Endodermal cell (in vitro differentiated cells): ENCODE data around the gene MICB. TPM values are rescaled to one million over a fixed set of nuclear protein-coding genes. Genes with fewer than 3 reads are reported as not detected.
"Not testable (repeated sequence)": the region's sequence is repeated elsewhere in the genome, so short reads cannot be mapped to it uniquely, and the experiment has no call there.

Experiments used
- DNase-seq: peaks from one replicate; pipeline ENCODE4 v3.0.0-alpha.2; 2017
- H3K27ac ChIP-seq: 2 replicates; pipeline ENCODE4 v1.5.1; 2013; ENCODE audit warnings: mild to moderate bottlenecking, low read depth, low read length, moderate library complexity
- H3K27me3 ChIP-seq: 2 replicates; pipeline ENCODE4 v1.6.1; 2013; ENCODE audit warnings: mild to moderate bottlenecking, low read length, moderate library complexity; ENCODE audit not compliant: insufficient read depth, control insufficient read depth, poor library complexity, severe bottlenecking
- H3K36me3 ChIP-seq: 2 replicates; pipeline ENCODE4 v1.7.0; 2013; ENCODE audit warnings: mild to moderate bottlenecking, low read length, moderate library complexity; ENCODE audit not compliant: control insufficient read depth, insufficient read depth
- H3K4me1 ChIP-seq: one replicate; pipeline ENCODE4 v1.7.0; 2013; ENCODE audit warnings: low read length; ENCODE audit not compliant: control insufficient read depth, insufficient read depth
- H3K4me3 ChIP-seq: 2 replicates; pipeline ENCODE4 v1.5.1; 2013; ENCODE audit warnings: mild to moderate bottlenecking, low read length, moderate library complexity
- H3K9ac ChIP-seq: 2 replicates; pipeline ENCODE4 v1.6.1; 2013; ENCODE audit warnings: mild to moderate bottlenecking, low read length, moderate library complexity; ENCODE audit not compliant: poor library complexity, severe bottlenecking; ENCODE audit errors: extremely low read depth
- H3K9me3 ChIP-seq: 2 replicates; pipeline ENCODE4 v1.6.1; 2013; ENCODE audit warnings: mild to moderate bottlenecking, low read length, moderate library complexity; ENCODE audit not compliant: control insufficient read depth
- H3K27ac Mint-ChIP-seq: 2 replicates; pipeline ENCODE4 v1.8.0; 2020; ENCODE audit warnings: mixed read lengths
- H3K27me3 Mint-ChIP-seq: 2 replicates; pipeline ENCODE4 v1.8.0; 2021; ENCODE audit warnings: mild to moderate bottlenecking, mixed read lengths; ENCODE audit not compliant: insufficient read depth
- H3K36me3 Mint-ChIP-seq: 2 replicates; pipeline ENCODE4 v1.8.0; 2020; ENCODE audit warnings: low read depth, mixed read lengths
- H3K4me1 Mint-ChIP-seq: 2 replicates; pipeline ENCODE4 v1.8.0; 2020; ENCODE audit warnings: mixed read lengths
- H3K4me3 Mint-ChIP-seq: 2 replicates; pipeline ENCODE4 v1.8.0; 2020; ENCODE audit warnings: mild to moderate bottlenecking, moderate library complexity, mixed read lengths
- H3K9me3 Mint-ChIP-seq: 2 replicates; pipeline ENCODE4 v1.8.0; 2020; ENCODE audit warnings: mild to moderate bottlenecking, mixed read lengths
- CTCF ChIP-seq: fragments of 200-600 bp; sonication (generic); conservative IDR thresholded peaks from 2 replicates; pipeline ENCODE4 v1.5.0; 2021; ENCODE audit warnings: antibody characterized with exemption, mild to moderate bottlenecking
- WGBS, 2 experiments: methylation state at CpG; one replicate each; pipeline versions ENCODE4 v1.1.5 to v1.1.7; 2013; ENCODE audit warnings: missing lambda C conversion rate in 2 of 2, mixed read lengths in 1 of 2; ENCODE audit not compliant: insufficient coverage in 1 of 2, insufficient read length in 1 of 2; 5-methylcytosine and 5-hydroxymethylcytosine counted together
- total RNA-seq, 2 donors: library from RNA; stranded (reverse); fragmentation: NEBNext Ultra II Directional in 1 of 2; extraction: Animal tissue kit (Norgen Biotek cat#: 25700) in 1 of 2; gene quantifications; 2 replicates in 1 of 2; 3 replicates in 1 of 2; pipeline ENCODE4 v1.2.1, GENCODE V29; 2021

MICB gene
- total RNA-seq, 2 donors from 2014 or later, result 8.2 to 8.5 TPM

DNA sequence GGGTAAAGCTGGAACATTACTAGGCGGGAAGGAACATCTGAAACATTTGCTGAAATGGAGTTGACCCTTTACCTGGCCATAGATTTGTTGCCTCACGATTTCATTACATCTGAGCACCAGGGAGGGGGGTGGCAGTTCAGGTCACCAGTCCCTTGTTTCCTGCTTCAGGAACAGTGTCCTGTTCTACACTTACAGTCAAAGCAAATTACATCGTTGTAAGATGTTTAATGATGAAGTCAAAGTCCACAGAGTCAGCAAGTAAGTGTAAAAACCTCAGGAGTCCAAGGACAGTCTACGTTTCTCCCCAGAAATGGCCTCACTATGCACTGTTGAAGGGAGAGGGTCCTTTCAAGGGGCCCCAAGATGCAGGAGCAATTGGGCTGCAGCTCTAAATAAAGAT is 8.9 kb upstream of the MICB start:
- Histone ChIP-seq H3K4me3 (no peak overlapping the region), H3K9ac (no peak overlapping the region), H3K4me1 (no peaks in the 10 kb centered on the region), H3K27me3 (peaks cover 2% of the 10 kb centered on the region), H3K27ac (no peak overlapping the region), H3K9me3 (no peaks in the 10 kb centered on the region), H3K36me3 (no peaks in the 10 kb centered on the region)
- H3K36me3 Mint-ChIP-seq, result no peaks in the 10 kb centered on the region
- no peak for DNase-seq
- peaks cover 21% of the 10 kb centered on the region for H3K27me3 Mint-ChIP-seq
- no peaks in the 10 kb centered on the region for H3K9me3 Mint-ChIP-seq
- no peak for TF ChIP-seq CTCF
- WGBS, 2 experiments, result 88 to 94% methylated on average over 2 to 4 of the region's 4 CpGs
- peaks cover 2% of the 10 kb centered on the region for H3K4me1 Mint-ChIP-seq
- H3K27ac Mint-ChIP-seq, result no peak overlapping the region
- no peak overlapping the region for H3K4me3 Mint-ChIP-seq

GRCh38 chr6:31490115-31490873 is 7.7 kb upstream of the MICB start:
- H3K36me3 Mint-ChIP-seq, result no peaks in the 10 kb centered on the region
- TF ChIP-seq CTCF, result no peak
- peaks cover 2% of the 10 kb centered on the region for H3K4me1 Mint-ChIP-seq
- no peak overlapping the region for H3K27ac Mint-ChIP-seq
- 84 to 88% methylated on average over 7 to 16 of the region's 16 CpGs for WGBS, 2 experiments
- Histone ChIP-seq H3K27me3 (peaks cover 14% of the 10 kb centered on the region), H3K9ac (no peak overlapping the region), H3K36me3 (no peaks in the 10 kb centered on the region), H3K9me3 (no peaks in the 10 kb centered on the region), H3K4me3 (no peak overlapping the region), H3K4me1 (no peaks in the 10 kb centered on the region), H3K27ac (no peak overlapping the region)
- no peak overlapping the region for H3K4me3 Mint-ChIP-seq
- DNase-seq, result peak; percentile 31
- peaks cover 33% of the 10 kb centered on the region for H3K27me3 Mint-ChIP-seq
- no peaks in the 10 kb centered on the region for H3K9me3 Mint-ChIP-seq

DNA sequence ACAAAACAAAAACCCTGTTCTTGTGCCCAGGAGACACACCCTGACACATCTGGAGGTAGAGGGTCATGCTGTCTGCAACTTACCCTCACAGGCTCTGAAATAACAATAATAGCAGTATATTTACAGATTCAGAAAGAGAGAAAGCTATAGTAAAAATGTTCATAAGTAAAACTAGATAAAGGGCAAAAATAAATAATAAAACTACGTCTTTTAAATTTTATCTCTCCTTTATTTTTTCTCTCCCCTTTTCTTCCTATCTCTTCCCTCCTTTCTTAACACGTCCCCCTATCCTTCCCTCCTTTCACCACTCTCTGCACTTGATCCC is 4.4 kb upstream of the MICB start:
- peaks cover 60% of the 10 kb centered on the region for H3K27me3 Mint-ChIP-seq
- H3K9me3 ChIP-seq, H3K9ac ChIP-seq, H3K9me3 Mint-ChIP-seq, H3K36me3 ChIP-seq, H3K27ac Mint-ChIP-seq, H3K4me1 ChIP-seq, H3K27ac ChIP-seq, H3K36me3 Mint-ChIP-seq, DNase-seq: not testable (repeated sequence)
- peaks cover 10% of the 10 kb centered on the region for H3K4me1 Mint-ChIP-seq
- Histone ChIP-seq H3K27me3 (peaks cover 41% of the 10 kb centered on the region), H3K4me3 (peak overlapping the region; percentile 86)
- peak overlapping the region; percentile 62 for H3K4me3 Mint-ChIP-seq
- WGBS, 2 experiments, result 6 to 8% methylated on average over 2 of the region's 2 CpGs
